ENCODE measurements around the gene SERINC3. TPM values are rescaled to one million over a fixed set of nuclear protein-coding genes. Genes with fewer than 3 reads are reported as not detected.

The SERINC3 gene
- polyA plus RNA-seq, 1 of the 3 experiments (the other 2 are of a cell fraction), result 105 TPM

GRCh38 chr20:44552568-44552949, 30.7 kb upstream of the SERINC3 start:
- Histone ChIP-seq H3K36me3 (replicated peaks in 1 of 2; ENCODE audit: control insufficient read depth in 1 of 2, insufficient read depth in 2 of 2, low read length in 1 of 2) (no peaks in the 10 kb centered on the region), H4K20me1 (ENCODE audit: insufficient read depth) (no peaks in the 10 kb centered on the region), H3K4me1 (ENCODE audit: control insufficient read depth in 1 of 2, insufficient read depth in 2 of 2, low read depth in 1 of 2, low read length in 1 of 2) (peaks cover 28 to 40% of the 10 kb centered on the region in 2 experiments), H3K4me2 (peak overlapping the region; percentile 65), H2AFZ (ENCODE audit: low read depth) (no peak overlapping the region), H3K79me2 (ENCODE audit: insufficient read depth) (peaks cover 76% of the 10 kb centered on the region), H3K27me3 (ENCODE audit: insufficient read depth) (no peaks in the 10 kb centered on the region), H3K27ac (ENCODE audit: low read depth in 2 of 2, low read length in 1 of 2) (peak overlapping the region; percentile 92 to 98), H3F3A (replicated peaks; ENCODE audit: insufficient read depth) (peaks cover 41% of the 10 kb centered on the region), H3K9me2 (no peaks in the 10 kb centered on the region), H3K9me3 (no peaks in the 10 kb centered on the region), H3K4me3 (ENCODE audit: low read depth in 2 of 2, low read length in 1 of 2) (0 out of 4 replicates have a peak overlapping the region, but pooled peaks of 1 of the 2 experiments have one; percentile 8), H3K9ac (no peak overlapping the region; the same call in 1 of the 2 replicates)
- 35% methylated on average over 3 of the region's 3 CpGs for WGBS (ENCODE audit: low lambda C conversion rate)
- TF ChIP-seq EP300 (IDR thresholded peaks at IDR 0.05; ENCODE audit: borderline replicate concordance in 1 of 2, low read depth in 1 of 2, low read length in 1 of 2) (no peak), SMC3 (IDR thresholded peaks at IDR 0.05; ENCODE audit: low read depth, low read length) (no peak), SIN3A (IDR thresholded peaks at IDR 0.05; ENCODE audit: borderline replicate concordance, low read depth, low read length) (no peak), RAD21 (IDR thresholded peaks at IDR 0.05; ENCODE audit: low read length) (no peak), MXI1 (IDR thresholded peaks at IDR 0.05; ENCODE audit: low read depth, low read length) (no peak), TCF12 (IDR thresholded peaks at IDR 0.05) (no peak), REST (IDR thresholded peaks at IDR 0.05; ENCODE audit: low read depth, low read length) (no peak), NRF1 (IDR thresholded peaks at IDR 0.05; ENCODE audit: low read depth, low read length) (no peak), CHD2 (IDR thresholded peaks at IDR 0.05; ENCODE audit: low read length, partially characterized antibody) (no peak), USF2 (IDR thresholded peaks at IDR 0.05; ENCODE audit: borderline replicate concordance, low read depth, low read length) (no peak), POLR2AphosphoS5 (IDR thresholded peaks at IDR 0.05; ENCODE audit: low read depth, low read length) (no peak), MEF2A (IDR thresholded peaks at IDR 0.05; ENCODE audit: borderline replicate concordance, low read depth) (no peak), GABPA (IDR thresholded peaks at IDR 0.05; ENCODE audit: low read depth) (no peak), RXRA (IDR thresholded peaks at IDR 0.05; ENCODE audit: borderline replicate concordance, low read depth) (no peak), RCOR1 (IDR thresholded peaks at IDR 0.05; ENCODE audit: low read length) (no peak), FOXM1 (IDR thresholded peaks at IDR 0.05; ENCODE audit: low read depth) (no peak), USF1 (IDR thresholded peaks at IDR 0.05; ENCODE audit: borderline replicate concordance, low read depth) (no peak), TAF1 (IDR thresholded peaks at IDR 0.05; ENCODE audit: borderline replicate concordance, low read depth, low read length) (no peak)
- TF ChIP-seq, protein P1, sequence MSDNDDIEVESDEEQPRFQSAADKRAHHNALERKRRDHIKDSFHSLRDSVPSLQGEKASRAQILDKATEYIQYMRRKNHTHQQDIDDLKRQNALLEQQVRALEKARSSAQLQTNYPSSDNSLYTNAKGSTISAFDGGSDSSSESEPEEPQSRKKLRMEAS (IDR thresholded peaks at IDR 0.05; ENCODE audit: low read depth), result no peak
- TF ChIP-seq, protein P2, sequence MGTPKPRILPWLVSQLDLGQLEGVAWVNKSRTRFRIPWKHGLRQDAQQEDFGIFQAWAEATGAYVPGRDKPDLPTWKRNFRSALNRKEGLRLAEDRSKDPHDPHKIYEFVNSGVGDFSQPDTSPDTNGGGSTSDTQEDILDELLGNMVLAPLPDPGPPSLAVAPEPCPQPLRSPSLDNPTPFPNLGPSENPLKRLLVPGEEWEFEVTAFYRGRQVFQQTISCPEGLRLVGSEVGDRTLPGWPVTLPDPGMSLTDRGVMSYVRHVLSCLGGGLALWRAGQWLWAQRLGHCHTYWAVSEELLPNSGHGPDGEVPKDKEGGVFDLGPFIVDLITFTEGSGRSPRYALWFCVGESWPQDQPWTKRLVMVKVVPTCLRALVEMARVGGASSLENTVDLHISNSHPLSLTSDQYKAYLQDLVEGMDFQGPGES (IDR thresholded peaks at IDR 0.05; ENCODE audit: low read depth, low read length), result no peak
- CTCF ChIA-PET, result interaction anchor here (1.5 to 1.6 kb wide), 2 partner anchors 9 to 58 kb away, joined by 3 to 6 read pairs; no protein-coding TSS in a partner anchor
- no peak for DNase-seq
- POLR2A ChIA-PET, result no interaction called here

Data from SK-N-SH (cell line).